Activated CD8-positive, alpha-beta memory T cell treated with anti-CD3 and anti-CD28 coated beads, Interleukin-2, amount 50 U/mL, for 24 hours (primary cell): ENCODE data around the gene EFHC1.

ENCODE experiments used
- DNase-seq: peaks from one replicate; pipeline ENCODE4 v3.0.0-alpha.2; 2020; ENCODE audit errors: extremely low read depth

The EFHC1 gene

GRCh38 chr6:52538252-52538900, 118.2 kb downstream of the EFHC1 start:
- no peak for DNase-seq

GRCh38 chr6:52538901-52539354, 118.8 kb downstream of the EFHC1 start:
- no peak for DNase-seq

- no peak for DNase-seq
These were observed 119.5 kb downstream of the EFHC1 start for GRCh38 chr6:52539607-52540006.

DNA sequence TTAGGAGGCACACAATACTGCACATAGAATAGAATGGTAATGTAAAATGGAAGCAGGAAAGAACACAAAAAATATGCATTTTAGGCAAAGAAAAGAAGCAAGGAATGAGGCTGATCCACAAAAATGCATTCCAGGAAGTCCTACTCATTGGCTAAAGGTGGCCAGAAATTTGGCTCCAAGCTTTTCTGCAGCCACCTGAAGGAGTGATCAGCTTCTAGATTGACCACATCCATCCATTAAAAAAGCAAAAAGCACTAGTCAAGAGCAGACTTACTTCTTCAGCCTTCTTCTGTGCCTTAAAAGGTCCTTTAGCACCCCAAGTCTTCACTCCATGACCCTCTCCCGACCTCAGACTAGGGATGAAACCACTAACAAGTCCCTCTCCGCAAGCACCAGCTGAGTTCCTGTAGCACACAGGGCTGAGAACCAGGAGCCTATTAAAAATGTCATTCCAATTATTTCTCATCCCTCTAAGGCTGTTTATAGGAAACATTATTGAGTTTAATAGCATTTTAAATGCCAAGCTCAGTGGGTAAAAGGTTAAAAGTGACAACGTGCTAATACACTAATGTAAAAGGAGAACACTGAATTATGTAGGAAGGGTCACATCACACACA, 120.3 kb downstream of the EFHC1 start:
- no peak for DNase-seq

DNA sequence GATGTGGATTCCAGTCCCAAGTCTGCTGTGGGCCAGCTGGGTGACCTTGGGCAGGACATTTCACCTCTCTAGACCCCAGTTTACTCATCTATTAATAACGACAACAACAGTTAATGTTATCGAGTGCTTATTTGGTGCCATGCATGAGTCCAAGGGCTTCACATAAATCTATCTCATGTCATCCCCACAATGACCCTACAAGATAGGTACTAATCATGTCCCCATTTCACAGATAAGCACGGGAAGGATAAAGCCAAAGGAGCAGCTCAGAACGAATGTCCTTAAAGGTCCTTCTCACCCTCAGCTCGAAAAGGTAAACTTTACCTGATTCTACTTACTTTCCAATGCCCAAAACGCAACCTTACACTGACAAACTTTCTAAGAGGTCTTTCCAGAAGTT, 121.0 kb downstream of the EFHC1 start:
- DNase-seq, result no peak

DNA sequence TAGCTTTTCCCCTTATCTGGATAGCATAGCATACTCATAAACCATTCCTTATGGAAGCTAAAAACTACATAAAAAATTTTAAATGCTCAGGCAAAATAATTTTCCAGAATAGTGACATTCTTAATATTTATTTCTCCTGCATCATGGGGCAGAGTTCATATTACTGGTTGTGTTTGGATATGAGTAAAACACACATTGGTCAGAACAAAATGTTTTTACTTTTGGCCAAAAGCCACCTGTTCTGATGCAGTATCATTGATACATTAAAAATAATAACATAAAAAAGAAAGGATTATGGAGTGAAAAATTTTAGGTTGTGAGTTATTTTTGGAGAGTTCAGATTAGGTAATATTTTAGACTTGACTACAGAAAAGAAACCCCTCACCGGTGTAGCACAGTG, 123.1 kb downstream of the EFHC1 start:
- DNase-seq, result no peak

DNA sequence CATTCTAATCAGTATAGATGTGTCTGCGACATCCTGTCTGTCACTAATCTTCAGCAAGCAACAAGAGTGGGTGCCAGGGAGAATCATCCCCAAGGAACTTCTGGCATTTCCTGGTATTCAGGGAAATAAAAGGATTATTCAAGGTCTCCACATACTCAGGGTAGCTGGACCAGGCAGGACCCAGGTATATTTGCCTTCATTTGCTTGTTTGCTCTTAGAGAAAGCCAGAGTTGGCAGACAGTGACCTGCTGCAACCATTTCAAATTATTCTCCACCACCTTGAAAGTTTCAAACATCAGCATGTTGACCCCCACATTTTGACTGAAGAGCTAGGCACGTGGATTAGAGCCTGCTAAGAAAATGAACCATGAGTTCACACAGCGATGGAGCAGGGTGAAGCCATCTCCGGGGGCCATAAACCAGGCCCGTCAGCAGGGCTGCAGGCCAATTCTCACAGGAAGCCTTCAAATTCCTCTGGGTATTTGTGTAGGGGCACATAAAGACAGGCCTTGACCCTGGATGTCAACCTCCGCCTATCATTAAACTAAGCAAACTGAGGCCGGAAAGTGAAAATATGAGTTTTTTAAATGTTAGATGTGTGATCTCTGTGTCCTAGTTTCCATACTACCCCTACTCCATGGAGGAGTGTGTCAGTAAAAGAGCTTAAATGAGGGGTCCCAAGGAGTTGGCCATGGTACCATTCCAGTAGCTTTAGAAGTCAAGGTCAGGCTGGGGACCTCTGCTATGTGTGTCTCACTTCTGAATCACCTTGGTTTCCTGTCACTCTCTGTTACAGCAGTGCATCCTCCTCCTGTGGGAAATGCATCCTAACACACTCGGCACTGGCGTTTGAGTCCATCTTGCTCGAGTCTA, 123.8 kb downstream of the EFHC1 start:
- DNase-seq, result no peak

- DNase-seq, result no peak
These were observed 124.7 kb downstream of the EFHC1 start for GRCh38 chr6:52544602-52545405.

DNA sequence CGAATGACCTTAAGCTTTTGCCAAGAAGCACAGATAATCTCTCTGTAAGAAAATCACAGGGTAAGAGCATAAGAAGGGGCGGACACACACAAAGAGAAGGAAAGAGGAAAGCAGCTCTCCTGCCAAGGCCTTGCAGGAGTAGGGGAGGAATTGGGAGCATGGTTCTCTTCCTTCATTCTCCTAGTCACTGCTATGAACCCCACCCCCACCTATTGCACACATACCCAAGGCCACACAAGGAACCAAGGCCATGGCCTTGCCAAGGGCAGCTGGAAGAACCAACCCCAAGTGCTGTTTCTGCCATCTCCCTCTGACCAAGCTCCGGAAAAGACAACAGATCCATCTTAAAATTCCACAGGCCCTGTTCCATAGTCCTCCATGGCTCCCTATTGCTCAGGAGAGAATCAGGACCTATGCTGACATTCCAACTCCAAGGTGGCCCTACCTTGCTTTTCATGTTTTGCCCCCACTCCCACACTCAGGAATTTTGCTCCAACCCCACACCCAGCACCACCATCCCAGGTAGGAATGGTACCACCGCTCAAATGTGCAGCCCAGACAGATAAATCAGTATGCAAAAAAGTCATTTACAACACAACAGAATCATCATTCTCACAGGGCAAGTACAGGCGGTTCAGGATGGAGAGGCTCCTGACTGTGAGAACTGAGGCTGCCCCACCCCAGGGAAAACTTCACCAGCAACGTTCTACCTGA, 125.4 kb downstream of the EFHC1 start:
- DNase-seq, result no peak

- DNase-seq, result no peak
These were observed 126.0 kb downstream of the EFHC1 start for GRCh38 chr6:52546192-52546591.

- DNase-seq, result no peak
These were observed 126.5 kb downstream of the EFHC1 start for GRCh38 chr6:52546678-52547077.

- no peak for DNase-seq
These were observed 127.7 kb downstream of the EFHC1 start for GRCh38 chr6:52547647-52548352.

GRCh38 chr6:52548353-52548713, 128.2 kb downstream of the EFHC1 start:
- no peak for DNase-seq

GRCh38 chr6:52548999-52549398, 128.9 kb downstream of the EFHC1 start:
- no peak for DNase-seq

GRCh38 chr6:52549428-52549827, 129.3 kb downstream of the EFHC1 start:
- DNase-seq, result no peak

DNA sequence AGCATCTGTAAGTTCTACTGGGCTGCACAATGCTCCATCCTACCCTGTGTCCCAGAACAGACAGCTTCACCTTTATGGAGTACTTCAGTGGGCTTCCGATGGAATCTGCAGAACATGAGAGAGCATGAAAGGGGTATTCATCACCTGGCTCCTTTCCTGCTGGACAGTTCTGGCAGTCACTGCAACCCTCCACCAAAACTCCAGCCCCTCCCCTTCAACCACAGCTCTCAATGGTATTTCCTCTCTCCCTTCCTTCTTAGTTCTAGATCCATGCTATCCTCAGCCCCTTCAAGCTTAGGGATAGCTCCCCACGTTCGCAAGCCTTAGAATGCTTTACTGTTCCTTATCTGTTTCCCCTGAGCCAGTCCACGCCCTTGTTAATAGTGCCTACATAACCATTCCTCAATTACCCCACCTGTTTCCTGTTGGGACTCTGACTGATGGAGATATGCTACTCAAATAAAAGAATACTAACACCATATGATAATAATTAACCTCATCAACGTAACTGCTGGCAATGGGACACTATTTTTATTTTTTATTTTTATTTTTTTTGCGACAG, 130.0 kb downstream of the EFHC1 start:
- no peak for DNase-seq

DNA sequence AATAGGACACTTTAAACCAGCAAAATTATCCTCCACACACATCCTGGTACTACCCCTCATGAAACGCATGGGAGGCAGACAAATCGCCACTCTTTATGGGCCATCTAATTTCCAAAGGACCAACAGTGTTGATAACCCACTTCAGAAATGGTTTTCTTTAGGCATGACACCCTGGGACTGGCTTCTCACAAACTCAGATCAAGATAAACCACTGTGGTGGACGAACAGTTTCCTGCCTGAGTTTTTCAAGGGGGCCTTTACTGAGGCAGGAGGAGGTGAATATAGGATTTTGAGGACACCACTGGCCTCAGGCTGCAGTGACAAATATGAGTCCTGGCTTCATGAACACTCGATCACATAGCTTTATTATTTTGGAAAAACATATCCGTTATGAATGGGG, 130.7 kb downstream of the EFHC1 start:
- no peak for DNase-seq

DNA sequence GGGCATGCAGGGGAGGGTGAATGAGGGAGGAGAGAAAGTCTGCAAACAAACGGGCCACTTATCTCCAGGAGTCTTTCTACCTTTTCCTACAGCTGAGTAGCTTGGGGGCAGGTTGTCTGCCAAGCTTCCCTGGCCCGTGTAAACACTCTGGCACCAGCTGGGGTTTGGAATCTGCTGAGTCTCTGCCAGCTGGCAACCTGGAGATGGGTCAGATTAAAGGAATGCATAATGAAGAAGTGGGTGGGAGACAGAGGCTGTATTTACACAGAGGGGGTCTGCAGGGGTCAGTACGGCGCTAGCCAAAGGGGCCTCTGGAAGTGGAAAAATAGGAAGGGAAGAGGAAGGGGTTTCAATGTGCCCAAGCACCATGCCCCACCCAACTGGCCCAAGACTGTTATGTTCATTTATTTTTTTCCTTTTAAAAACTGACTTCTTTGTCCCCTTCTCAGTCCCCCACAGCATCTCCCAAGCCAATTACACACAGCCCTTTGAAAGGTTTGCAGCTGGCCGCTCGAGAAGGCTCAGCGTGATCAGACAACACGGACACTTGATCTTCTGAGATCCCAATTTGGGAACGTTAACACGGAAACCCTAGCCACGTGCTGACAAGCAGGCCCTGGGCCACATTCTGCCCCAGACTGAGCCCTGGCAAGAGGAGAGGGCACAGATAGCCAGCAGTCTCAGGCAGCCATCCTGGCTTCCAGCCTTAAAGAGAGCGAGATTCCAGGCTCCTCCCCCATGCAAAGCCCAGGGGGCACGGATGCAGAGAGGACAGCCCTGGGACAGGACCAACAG, 131.5 kb downstream of the EFHC1 start:
- no peak for DNase-seq

GRCh38 chr6:52552278-52552643, 132.1 kb downstream of the EFHC1 start:
- no peak for DNase-seq

- DNase-seq, result no peak
These were observed 133.0 kb downstream of the EFHC1 start for GRCh38 chr6:52553158-52553557.
